ENCODE measurements around the gene KRTAP3-3.

- TF ChIP-seq ZNF274 (IDR thresholded peaks at IDR 0.05; ENCODE audit: low read depth, low read length) (no peak), YY1 (IDR thresholded peaks at IDR 0.05; ENCODE audit: insufficient read depth, insufficient read length) (no peak), SUZ12 (IDR thresholded peaks at IDR 0.05; ENCODE audit: extremely low read depth, insufficient read depth, insufficient read length) (no peak)
Measured at GRCh38 chr17:40963838-40964237, 30.1 kb downstream of the KRTAP3-3 start.
